HepG2 (cell line): ENCODE results near the gene IFT88. TPM values are rescaled to one million over a fixed set of nuclear protein-coding genes. Genes with fewer than 3 reads are reported as not detected.

ENCODE experiments used
- ATF4 ChIP-seq, 2 experiments: fragments of 450-650 bp in 1 of 2; sonication (generic) in 1 of 2; formaldehyde crosslinking; IDR thresholded peaks; 2 replicates each; pipeline versions ENCODE4 v1.5.0 to v1.8.0; 2020 to 2022; ENCODE audit warnings: mild to moderate bottlenecking in 1 of 2, missing genetic modification reagents in 1 of 2
- ATRX ChIP-seq: sonication (generic); formaldehyde crosslinking; IDR thresholded peaks from 2 replicates; pipeline ENCODE4 v1.4.0; 2020; ENCODE audit warnings: missing genetic modification reagents, borderline replicate concordance
- EP300 ChIP-seq, 3 experiments: sonication (generic) in 1 of 3; formaldehyde crosslinking in 1 of 3; IDR thresholded peaks; 2 replicates each; pipeline versions ENCODE4 v1.5.1 to v1.6.1; 2011 to 2020; ENCODE audit warnings: low read depth in 2 of 3, low read length in 2 of 3, borderline replicate concordance in 1 of 3, improper control_type of control experiment in 1 of 3, mild to moderate bottlenecking in 1 of 3, missing genetic modification reagents in 1 of 3, moderate library complexity in 1 of 3
- FOXA3 ChIP-seq: IDR thresholded peaks from 2 replicates; pipeline ENCODE4 v1.6.1; 2016; ENCODE audit warnings: missing genetic modification reagents, missing compliant biosample characterization
- GLI4 ChIP-seq: sonication (generic); formaldehyde crosslinking; IDR thresholded peaks from 2 replicates; pipeline ENCODE4 v1.5.1; 2020; ENCODE audit warnings: missing genetic modification reagents, mild to moderate bottlenecking, moderate library complexity, borderline replicate concordance
- GTF2F1 ChIP-seq: fragments of 150-350 bp; IDR thresholded peaks from 2 replicates; pipeline ENCODE4 v1.6.1; 2014; ENCODE audit warnings: low read length
- KDM3A ChIP-seq: IDR thresholded peaks from 2 replicates; pipeline ENCODE4 v1.6.1; 2018; ENCODE audit warnings: low read depth, missing compliant biosample characterization
- MBD4 ChIP-seq: IDR thresholded peaks from 2 replicates; pipeline ENCODE4 v1.6.1; 2012; ENCODE audit warnings: low read length, inconsistent platforms, borderline replicate concordance
- MLLT10 ChIP-seq: sonication (generic); formaldehyde crosslinking; IDR thresholded peaks from 2 replicates; pipeline ENCODE4 v1.4.0; 2020; ENCODE audit warnings: missing genetic modification reagents
- NFE2 ChIP-seq: sonication (generic); formaldehyde crosslinking; IDR thresholded peaks from 2 replicates; pipeline ENCODE4 v1.4.0; 2020; ENCODE audit warnings: missing genetic modification reagents
- PHB2 ChIP-seq: fragments of 450-650 bp; IDR thresholded peaks from 2 replicates; pipeline ENCODE4 v1.6.1; 2018; ENCODE audit not compliant: partially characterized antibody
- SCMH1 ChIP-seq: sonication (generic); formaldehyde crosslinking; IDR thresholded peaks from 2 replicates; pipeline ENCODE4 v1.9.0; 2021; ENCODE audit warnings: missing genetic modification reagents, mild to moderate bottlenecking, borderline replicate concordance
- SMARCE1 ChIP-seq: fragments of 450-650 bp; IDR thresholded peaks from 2 replicates; pipeline ENCODE4 v1.6.1; 2017; ENCODE audit warnings: borderline replicate concordance
- TBP ChIP-seq: sonication (generic); formaldehyde crosslinking; IDR thresholded peaks from 2 replicates; pipeline ENCODE4 v1.5.0; 2020; ENCODE audit warnings: missing genetic modification reagents
- ZBTB7A ChIP-seq: sonication (generic); formaldehyde crosslinking; IDR thresholded peaks from 2 replicates; pipeline ENCODE4 v1.8.0; 2022; ENCODE audit warnings: mild to moderate bottlenecking, missing genetic modification reagents
- ZFP90 ChIP-seq: sonication (generic); formaldehyde crosslinking; IDR thresholded peaks from 2 replicates; pipeline ENCODE4 v1.8.0; 2022; ENCODE audit warnings: missing genetic modification reagents, mild to moderate bottlenecking, inconsistent platforms, borderline replicate concordance
- ZFYVE20 ChIP-seq: sonication (generic); formaldehyde crosslinking; IDR thresholded peaks from 2 replicates; pipeline ENCODE4 v1.8.0; 2023; ENCODE audit warnings: low read depth, mild to moderate bottlenecking, moderate library complexity, missing genetic modification reagents, borderline replicate concordance
- ZNF10 ChIP-seq: sonication (generic); formaldehyde crosslinking; IDR thresholded peaks from 2 replicates; pipeline ENCODE4 v1.4.0; 2020; ENCODE audit warnings: mild to moderate bottlenecking, low read depth, missing genetic modification reagents, borderline replicate concordance
- ZNF225 ChIP-seq: sonication (generic); formaldehyde crosslinking; IDR thresholded peaks from 2 replicates; pipeline ENCODE4 v1.4.0; 2020; ENCODE audit warnings: mild to moderate bottlenecking, missing genetic modification reagents
- ZNF30 ChIP-seq: sonication (generic); formaldehyde crosslinking; IDR thresholded peaks from 2 replicates; pipeline ENCODE4 v1.5.0; 2020; ENCODE audit warnings: mild to moderate bottlenecking, missing genetic modification reagents
- ZNF503 ChIP-seq: sonication (generic); formaldehyde crosslinking; IDR thresholded peaks from 2 replicates; pipeline ENCODE4 v1.4.0; 2020; ENCODE audit warnings: missing genetic modification reagents
- ZNF598 ChIP-seq: sonication (generic); formaldehyde crosslinking; IDR thresholded peaks from 2 replicates; pipeline ENCODE4 v1.5.1; 2020; ENCODE audit warnings: mild to moderate bottlenecking, missing genetic modification reagents, borderline replicate concordance
- ZNF792 ChIP-seq: IDR thresholded peaks from 2 replicates; pipeline ENCODE4 v1.6.1; 2016
- ZSCAN25 ChIP-seq: sonication (generic); formaldehyde crosslinking; IDR thresholded peaks from 2 replicates; pipeline ENCODE4 v1.8.0; 2022; ENCODE audit warnings: mild to moderate bottlenecking, missing genetic modification reagents
- polyA plus RNA-seq, 8 experiments: library from polyadenylated mRNA; depleted of rRNA in 3 of 8; stranded (reverse) in 7 of 8; unstranded in 1 of 8; fragments of >200 nt; fragmentation: Illumina TruSeq in 4 of 8; extraction: Trizol in 4 of 8; gene quantifications; 2 replicates each; pipeline versions ENCODE4 v1.2.1 to v1.2.3, GENCODE V29; 2011 to 2016; ENCODE audit warnings: low read depth in 4 of 8, missing spikeins in 1 of 8, mixed read lengths in 1 of 8; ENCODE audit not compliant: insufficient read depth in 1 of 8
- total RNA-seq, 5 experiments: library from RNA; depleted of rRNA; stranded (reverse); fragments of >200 nt; fragmentation: Illumina TruSeq; extraction: Trizol; gene quantifications; 2 replicates each; pipeline ENCODE4 v1.2.3, GENCODE V29; 2016; ENCODE audit warnings: low read depth in 1 of 5
- TF ChIP-seq, protein P1 (sequence below): sonication (generic); formaldehyde crosslinking; IDR thresholded peaks from 2 replicates; pipeline ENCODE4 v1.4.0; 2020; ENCODE audit warnings: missing genetic modification reagents, borderline replicate concordance

Gene IFT88
- total and polyA plus RNA-seq, 2 of the 13 experiments (the other 11 are each of a cell fraction or from before 2014, with no cell fraction given) = 8.4 to 19.9 TPM

- TF ChIP-seq ZNF30 (CRISPR knock-in tag) (no peak), ZFYVE20 (no peak), ZBTB7A (CRISPR knock-in tag) (peak; percentile 31; the same call in 1 of the 2 replicates), TBP (CRISPR knock-in tag) (no peak), KDM3A (CRISPR knock-in tag) (no peak), EP300 (IDR thresholded peaks at IDR 0.05; ENCODE audit: low read depth in 2 of 2, low read length in 2 of 2) (no peak), EP300 (CRISPR knock-in tag; IDR thresholded peaks at IDR 0.05; ENCODE audit: borderline replicate concordance) (no peak), PHB2 (no peak), ATRX (CRISPR knock-in tag) (no peak), GLI4 (CRISPR knock-in tag) (0 out of 2 replicates have a peak, but pooled peaks have one; percentile 29), FOXA3 (CRISPR knock-in tag) (peak; percentile 27; the same call in 1 of the 2 replicates), GTF2F1 (no peak), ZNF10 (CRISPR knock-in tag) (no peak), MLLT10 (CRISPR knock-in tag) (no peak), ZSCAN25 (CRISPR knock-in tag) (no peak; the same call in 1 of the 2 replicates), ZNF503 (CRISPR knock-in tag) (no peak), NFE2 (CRISPR knock-in tag) (no peak), SCMH1 (no peak), ZNF598 (no peak), ATF4 (CRISPR knock-in tag; IDR thresholded peaks at IDR 0.05) (no peak), MBD4 (no peak), SMARCE1 (no peak), ZNF225 (no peak), ZNF792 (CRISPR knock-in tag) (no peak), ZFP90 (peak; percentile 24; the same call in 1 of the 2 replicates)
- TF ChIP-seq, protein P1, sequence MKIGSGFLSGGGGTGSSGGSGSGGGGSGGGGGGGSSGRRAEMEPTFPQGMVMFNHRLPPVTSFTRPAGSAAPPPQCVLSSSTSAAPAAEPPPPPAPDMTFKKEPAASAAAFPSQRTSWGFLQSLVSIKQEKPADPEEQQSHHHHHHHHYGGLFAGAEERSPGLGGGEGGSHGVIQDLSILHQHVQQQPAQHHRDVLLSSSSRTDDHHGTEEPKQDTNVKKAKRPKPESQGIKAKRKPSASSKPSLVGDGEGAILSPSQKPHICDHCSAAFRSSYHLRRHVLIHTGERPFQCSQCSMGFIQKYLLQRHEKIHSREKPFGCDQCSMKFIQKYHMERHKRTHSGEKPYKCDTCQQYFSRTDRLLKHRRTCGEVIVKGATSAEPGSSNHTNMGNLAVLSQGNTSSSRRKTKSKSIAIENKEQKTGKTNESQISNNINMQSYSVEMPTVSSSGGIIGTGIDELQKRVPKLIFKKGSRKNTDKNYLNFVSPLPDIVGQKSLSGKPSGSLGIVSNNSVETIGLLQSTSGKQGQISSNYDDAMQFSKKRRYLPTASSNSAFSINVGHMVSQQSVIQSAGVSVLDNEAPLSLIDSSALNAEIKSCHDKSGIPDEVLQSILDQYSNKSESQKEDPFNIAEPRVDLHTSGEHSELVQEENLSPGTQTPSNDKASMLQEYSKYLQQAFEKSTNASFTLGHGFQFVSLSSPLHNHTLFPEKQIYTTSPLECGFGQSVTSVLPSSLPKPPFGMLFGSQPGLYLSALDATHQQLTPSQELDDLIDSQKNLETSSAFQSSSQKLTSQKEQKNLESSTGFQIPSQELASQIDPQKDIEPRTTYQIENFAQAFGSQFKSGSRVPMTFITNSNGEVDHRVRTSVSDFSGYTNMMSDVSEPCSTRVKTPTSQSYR = no peak
These were observed 41.1 kb upstream of the IFT88 start, which contains the start of gene CRYL1 (continued) for GRCh38 chr13:20525601-20526544.
